A549 (cell line): ENCODE results near the gene GMDS. TPM values are rescaled to one million over a fixed set of nuclear protein-coding genes. Genes with fewer than 3 reads are reported as not detected.

Experiments used
- ATAC-seq, 2 experiments: fragments of 200-7000 bp in 1 of 2; fragments of >200 bp in 1 of 2; cut with Nextera tagmentation in 1 of 2; cut with Tn5 transposase in 1 of 2; 3 replicates each; pipeline versions ENCODE4 v1.8.0 to v1.9.1; 2018 to 2020; ENCODE audit warnings: mild to moderate bottlenecking in 1 of 2, moderate library complexity in 1 of 2
- CTCF ChIA-PET: fragments of 300-600 bp; sonication (Branson Sonifier 250); formaldehyde crosslinking; extraction: SDS; loops from one replicate; lab custom pipeline; 2021; ENCODE audit warnings: antibody characterized with exemption, inconsistent platforms; lab: Yijun Ruan, JAX
- POLR2A ChIA-PET: fragments of 350-600 bp; formaldehyde crosslinking; extraction: SDS; loops from one replicate; lab custom pipeline; 2021; ENCODE audit warnings: antibody characterized with exemption, inconsistent platforms; lab: Yijun Ruan, JAX
- DNase-seq, 2 experiments: peaks; one replicate each; pipeline versions ENCODE4 v3.0.0 to v3.0.0-alpha.2; 2011 to 2016; ENCODE audit warnings: low read depth in 1 of 2, low spot score in 1 of 2
- FAIRE-seq: peaks from 2 replicates; lab custom pipeline; 2011; peaks lifted over from hg19 to GRCh38; lab: Jason Lieb, UNC
- H3K27ac ChIP-seq, 2 experiments: fragments of >200 bp; sonication (Bioruptor Twin); formaldehyde crosslinking; 3 replicates each; pipeline ENCODE4 v1.5.1; 2016 to 2017
- H3K4me1 ChIP-seq: fragments of >200 bp; sonication (Bioruptor Twin); formaldehyde crosslinking; 3 replicates; pipeline ENCODE4 v1.6.1; 2016
- H3K4me2 ChIP-seq: fragments of >200 bp; sonication (Bioruptor Twin); formaldehyde crosslinking; 3 replicates; pipeline ENCODE4 v1.6.1; 2016
- H3K4me3 ChIP-seq: fragments of >200 bp; sonication (Bioruptor Twin); formaldehyde crosslinking; 3 replicates; pipeline ENCODE4 v1.5.1; 2016
- H3K9me3 ChIP-seq: fragments of >200 bp; sonication (Bioruptor Twin); formaldehyde crosslinking; 3 replicates; pipeline ENCODE4 v1.6.1; 2016
- ATOH8 ChIP-seq: fragments of 250-450 bp; sonication (Bioruptor Pico); IDR thresholded peaks from 2 replicates; pipeline ENCODE4 v1.5.0; 2020; ENCODE audit warnings: low read depth, mild to moderate bottlenecking, moderate library complexity
- BHLHE40 ChIP-seq: IDR thresholded peaks from 2 replicates; pipeline ENCODE4 v1.6.1; 2012; ENCODE audit warnings: low read depth, low read length, inconsistent platforms
- CBX2 ChIP-seq: fragments of 200-600 bp; sonication (generic); IDR thresholded peaks from 2 replicates; pipeline ENCODE4 v1.6.1; 2016; ENCODE audit warnings: low read depth, mild to moderate bottlenecking, borderline replicate concordance
- CBX8 ChIP-seq: fragments of 200-600 bp; sonication (generic); IDR thresholded peaks from 2 replicates; pipeline ENCODE4 v1.6.1; 2016
- CEBPB ChIP-seq, 2 experiments: fragments of >200 bp in 1 of 2; sonication (Bioruptor Twin) in 1 of 2; formaldehyde crosslinking in 1 of 2; IDR thresholded peaks; 2 replicates each; pipeline ENCODE4 v1.6.1; 2012 to 2016
- EHMT2 ChIP-seq: fragments of 200-600 bp; sonication (generic); IDR thresholded peaks from 2 replicates; pipeline ENCODE4 v1.6.1; 2016; ENCODE audit warnings: antibody characterized with exemption, low read depth, mild to moderate bottlenecking, moderate library complexity
- ELK1 ChIP-seq: fragments of 150-350 bp; IDR thresholded peaks from 2 replicates; pipeline ENCODE4 v1.6.1; 2014; ENCODE audit warnings: low read depth, mild to moderate bottlenecking, low read length
- EP300 ChIP-seq, 2 experiments: fragments of >200 bp; sonication (Bioruptor Twin); formaldehyde crosslinking; IDR thresholded peaks; 2 replicates in 1 of 2; 3 replicates in 1 of 2; pipeline ENCODE4 v1.6.1; 2016 to 2017
- ESRRA ChIP-seq: fragments of 150-350 bp; IDR thresholded peaks from 2 replicates; pipeline ENCODE4 v1.6.1; 2014; ENCODE audit warnings: mild to moderate bottlenecking, low read length, borderline replicate concordance
- FOSB ChIP-seq: fragments of 250-450 bp; sonication (Bioruptor Pico); IDR thresholded peaks from 2 replicates; pipeline ENCODE4 v1.5.0; 2020; ENCODE audit warnings: mild to moderate bottlenecking, moderate library complexity
- FOXS1 ChIP-seq: fragments of 250-450 bp; sonication (Bioruptor Pico); IDR thresholded peaks from 2 replicates; pipeline ENCODE4 v1.5.0; 2020; ENCODE audit warnings: mild to moderate bottlenecking, moderate library complexity
- GATA3 ChIP-seq: IDR thresholded peaks from 2 replicates; pipeline ENCODE4 v1.6.1; 2012; ENCODE audit warnings: borderline replicate concordance
- HDAC2 ChIP-seq: fragments of 200-600 bp; sonication (generic); IDR thresholded peaks from 2 replicates; pipeline ENCODE4 v1.6.1; 2016
- HOXA7 ChIP-seq: fragments of 250-450 bp; sonication (Bioruptor Pico); IDR thresholded peaks from 2 replicates; pipeline ENCODE4 v1.5.0; 2020; ENCODE audit warnings: mild to moderate bottlenecking, moderate library complexity
- HOXB13 ChIP-seq: fragments of 250-450 bp; sonication (Bioruptor Pico); IDR thresholded peaks from 2 replicates; pipeline ENCODE4 v1.5.0; 2020; ENCODE audit warnings: low read depth, mild to moderate bottlenecking, moderate library complexity
- HOXB5 ChIP-seq: fragments of 250-450 bp; sonication (Bioruptor Pico); IDR thresholded peaks from 2 replicates; pipeline ENCODE4 v1.5.0; 2020; ENCODE audit warnings: mild to moderate bottlenecking, moderate library complexity
- JUNB ChIP-seq: fragments of >200 bp; sonication (Bioruptor Twin); formaldehyde crosslinking; IDR thresholded peaks from 2 replicates; pipeline ENCODE4 v1.6.1; 2016
- KDM5A ChIP-seq: fragments of 200-600 bp; sonication (generic); IDR thresholded peaks from 2 replicates; pipeline ENCODE4 v1.6.1; 2016; ENCODE audit warnings: antibody characterized with exemption, mild to moderate bottlenecking
- MAFK ChIP-seq: fragments of 450-650 bp; IDR thresholded peaks from 2 replicates; pipeline ENCODE4 v1.6.1; 2014; ENCODE audit not compliant: partially characterized antibody
- MAX ChIP-seq: IDR thresholded peaks from 2 replicates; pipeline ENCODE4 v1.6.1; 2012
- NFE2L2 ChIP-seq: fragments of 150-350 bp; conservative IDR thresholded peaks from 2 replicates; pipeline ENCODE4 v1.6.1; 2014; ENCODE audit warnings: low read length
- NR3C1 ChIP-seq: fragments of >200 bp; sonication (Bioruptor Twin); formaldehyde crosslinking; IDR thresholded peaks from 3 replicates; pipeline ENCODE4 v1.6.1; 2017
- PBX3 ChIP-seq: IDR thresholded peaks from 2 replicates; pipeline ENCODE4 v1.6.1; 2012
- PHF8 ChIP-seq: fragments of 200-600 bp; sonication (generic); IDR thresholded peaks from 2 replicates; pipeline ENCODE4 v1.6.1; 2016; ENCODE audit warnings: low read depth, mild to moderate bottlenecking, antibody characterized with exemption, moderate library complexity, borderline replicate concordance
- POLR2A ChIP-seq: IDR thresholded peaks from 2 replicates; pipeline ENCODE4 v1.6.1; 2012; ENCODE audit warnings: mild to moderate bottlenecking, low read length
- RARB ChIP-seq: fragments of 250-450 bp; sonication (Bioruptor Pico); IDR thresholded peaks from 2 replicates; pipeline ENCODE4 v1.8.0; 2021; ENCODE audit warnings: mild to moderate bottlenecking, moderate library complexity
- RFX5 ChIP-seq: fragments of 450-650 bp; IDR thresholded peaks from 2 replicates; pipeline ENCODE4 v1.7.1; 2014; ENCODE audit warnings: antibody characterized with exemption, mild to moderate bottlenecking, moderate library complexity
- SREBF2 ChIP-seq: fragments of 450-650 bp; IDR thresholded peaks from 2 replicates; pipeline ENCODE4 v1.6.1; 2014; ENCODE audit warnings: mild to moderate bottlenecking, moderate library complexity
- TFCP2L1 ChIP-seq: fragments of 250-450 bp; sonication (Bioruptor Pico); IDR thresholded peaks from 2 replicates; pipeline ENCODE4 v1.5.0; 2021; ENCODE audit warnings: mild to moderate bottlenecking
- TP53 ChIP-seq: fragments of 250-450 bp; sonication (Bioruptor Pico); IDR thresholded peaks from 2 replicates; pipeline ENCODE4 v1.5.0; 2021; ENCODE audit warnings: mild to moderate bottlenecking, moderate library complexity
- ZC3H11A ChIP-seq: fragments of 450-650 bp; IDR thresholded peaks from 2 replicates; pipeline ENCODE4 v1.6.1; 2014; ENCODE audit warnings: antibody characterized with exemption, mild to moderate bottlenecking
- ZNF302 ChIP-seq: fragments of 250-450 bp; sonication (Bioruptor Pico); IDR thresholded peaks from 2 replicates; pipeline ENCODE4 v1.9.0; 2021; ENCODE audit warnings: inconsistent platforms, mild to moderate bottlenecking, moderate library complexity
- ZSCAN20 ChIP-seq: fragments of 250-450 bp; sonication (Bioruptor Pico); IDR thresholded peaks from 2 replicates; pipeline ENCODE4 v1.8.0; 2022; ENCODE audit warnings: mild to moderate bottlenecking, moderate library complexity
- WGBS: methylation state at CpG from one replicate; pipeline ENCODE4 v1.1.6; 2017; ENCODE audit errors: missing lambda C conversion rate; 5-methylcytosine and 5-hydroxymethylcytosine counted together
- polyA plus RNA-seq, 4 experiments: library from polyadenylated mRNA; depleted of rRNA in 3 of 4; stranded (reverse); fragments of >200 nt; fragmentation: RNase III in 1 of 4; extraction: RNeasy Plus Mini Kit Qiagen cat#74134 plus additional on column Dnase treatment in 1 of 4; gene quantifications; 2 replicates in 3 of 4; 3 replicates in 1 of 4; pipeline ENCODE4 v1.2.3, GENCODE V29; 2011 to 2017

Gene GMDS
- polyA plus RNA-seq, 2 of the 4 experiments (the other 2 are of a cell fraction), result 9.9 to 12.4 TPM

- ATAC-seq (no peak), FAIRE-seq (no peak), DNase-seq (no peak)
- WGBS, result 83% methylated on average over 5 of the region's 5 CpGs
- Histone ChIP-seq H3K4me1 (no peaks in the 10 kb centered on the region), H3K4me2 (no peak overlapping the region), H3K27ac (no peak overlapping the region), H3K4me3 (no peak overlapping the region), H3K9me3 (no peaks in the 10 kb centered on the region)
- ChIA-PET CTCF (no interaction called here), POLR2A (no interaction called here)
- TF ChIP-seq ZSCAN20 (CRISPR knock-in tag), result no peak
- no peak for TF ChIP-seq FOSB (CRISPR knock-in tag)
- TF ChIP-seq KDM5A, result no peak
- no peak for TF ChIP-seq ZNF302 (CRISPR knock-in tag)
- no peak for TF ChIP-seq POLR2A
- no peak for TF ChIP-seq MAFK
- TF ChIP-seq ATOH8, result no peak
- no peak for TF ChIP-seq BHLHE40
- no peak for TF ChIP-seq ELK1
- no peak for TF ChIP-seq CBX8
- TF ChIP-seq TFCP2L1 (CRISPR knock-in tag), result no peak
- no peak for TF ChIP-seq NR3C1
- no peak for TF ChIP-seq RFX5
These were observed 278.7 kb downstream of the GMDS start for GRCh38 chr6:1966713-1967112.

DNA sequence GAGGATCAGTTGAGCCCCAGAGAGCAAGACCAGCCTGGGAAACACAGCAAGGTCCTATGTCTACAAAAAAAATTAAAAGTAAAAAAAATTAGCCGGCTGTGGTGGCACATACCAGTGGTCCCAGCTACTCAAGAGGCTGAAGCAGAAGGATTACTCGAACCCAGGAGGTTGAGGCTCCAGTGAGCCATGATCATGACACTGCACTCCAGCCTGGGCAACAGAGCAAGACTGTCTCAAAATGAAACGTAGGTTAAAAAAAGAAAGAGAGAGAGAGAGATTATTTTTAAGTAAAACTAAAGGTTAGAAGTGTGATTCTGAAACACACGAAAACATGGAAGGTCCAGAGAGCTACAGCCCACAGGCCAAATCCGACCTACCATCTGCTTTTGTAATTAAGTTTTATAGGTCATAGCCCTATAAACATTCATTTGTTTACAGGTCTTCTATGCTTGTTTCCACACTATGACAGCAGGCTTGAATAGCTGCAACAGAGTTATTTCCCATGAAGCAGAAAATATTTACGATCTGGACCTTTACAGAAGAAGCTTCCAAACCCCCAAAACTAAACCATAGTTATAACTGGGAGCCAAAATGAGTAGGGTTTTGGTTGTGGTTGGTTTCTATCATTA, 279.7 kb downstream of the GMDS start:
- no peak for DNase-seq
- ATAC-seq, result no peak
- POLR2A ChIA-PET, result no interaction called here
- H3K4me2 ChIP-seq, result no peak overlapping the region
- 76% methylated on average over 6 of the region's 6 CpGs for WGBS
- no peak for FAIRE-seq
- TF ChIP-seq EP300 (IDR thresholded peaks at IDR 0.05), result no peak
- no peak for TF ChIP-seq PHF8
- no peak for TF ChIP-seq BHLHE40
- TF ChIP-seq TFCP2L1 (CRISPR knock-in tag), result no peak
- no peak for TF ChIP-seq HOXB13 (CRISPR knock-in tag)
- TF ChIP-seq CEBPB (IDR thresholded peaks at IDR 0.05), result no peak
- no peak for TF ChIP-seq TP53 (CRISPR knock-in tag)
- TF ChIP-seq SREBF2, result no peak
- no peak for TF ChIP-seq KDM5A
- TF ChIP-seq FOXS1 (CRISPR knock-in tag), result no peak
- TF ChIP-seq HDAC2, result no peak
- TF ChIP-seq EHMT2, result no peak
- H3K27ac ChIP-seq, result no peak overlapping the region
- no peaks in the 10 kb centered on the region for H3K9me3 ChIP-seq
- CTCF ChIA-PET, result no interaction called here
- no peaks in the 10 kb centered on the region for H3K4me1 ChIP-seq
- no peak overlapping the region for H3K4me3 ChIP-seq

- ATAC-seq, result no peak
- FAIRE-seq, result no peak
- Histone ChIP-seq H3K4me3 (no peak overlapping the region), H3K4me2 (no peak overlapping the region), H3K9me3 (no peaks in the 10 kb centered on the region), H3K4me1 (no peaks in the 10 kb centered on the region), H3K27ac (no peak overlapping the region)
- ChIA-PET POLR2A (no interaction called here), CTCF (no interaction called here)
- DNase-seq, result no peak
- TF ChIP-seq NFE2L2 (no peak), HOXB5 (no peak), PHF8 (no peak), CBX8 (no peak), CBX2 (no peak), ZC3H11A (no peak), RARB (CRISPR knock-in tag) (no peak), TP53 (CRISPR knock-in tag) (no peak), MAX (no peak), NR3C1 (no peak), JUNB (no peak), ESRRA (no peak), HOXA7 (CRISPR knock-in tag) (no peak), GATA3 (no peak), PBX3 (no peak), ZSCAN20 (CRISPR knock-in tag) (no peak), FOXS1 (CRISPR knock-in tag) (no peak), EP300 (IDR thresholded peaks at IDR 0.05) (no peak)
- WGBS, result 85% methylated on average over 2 of the region's 2 CpGs
These were observed 281.8 kb downstream of the GMDS start for GRCh38 chr6:1963596-1963995.
